Type B pancreatic cell (in vitro differentiated cells): Measurements from ENCODE around the gene BARHL2. TPM values are rescaled to one million over a fixed set of nuclear protein-coding genes. Genes with fewer than 3 reads are reported as not detected.
A peak's percentile ranks its signal among the peaks of the same experiment; 100 is the strongest.

ENCODE experiments used
- DNase-seq: peaks from one replicate; pipeline ENCODE4 v3.0.0; 2021; ENCODE audit warnings: mixed read lengths; ENCODE audit not compliant: unreplicated experiment; ENCODE audit errors: extremely low spot score
- H3K27ac Mint-ChIP-seq: 2 replicates; pipeline ENCODE4 v1.8.0; 2021; ENCODE audit warnings: mild to moderate bottlenecking, mixed read lengths
- H3K27me3 Mint-ChIP-seq: 2 replicates; pipeline ENCODE4 v1.8.0; 2021; ENCODE audit warnings: mixed read lengths
- H3K36me3 Mint-ChIP-seq: 2 replicates; pipeline ENCODE4 v1.8.0; 2021; ENCODE audit warnings: mixed read lengths
- H3K4me1 Mint-ChIP-seq: one replicate; pipeline ENCODE4 v1.8.0; 2021; ENCODE audit warnings: mixed read lengths; ENCODE audit not compliant: unreplicated experiment
- H3K4me3 Mint-ChIP-seq: 2 replicates; pipeline ENCODE4 v1.8.0; 2021; ENCODE audit warnings: mild to moderate bottlenecking, mixed read lengths
- H3K9me3 Mint-ChIP-seq: 2 replicates; pipeline ENCODE4 v1.8.0; 2021; ENCODE audit warnings: mixed read lengths
- long read RNA-seq: library from polyadenylated mRNA; unstranded; transcript quantifications from one replicate; pipeline ENCODE4 v2.0.0, GENCODE V29; 2020
- total RNA-seq: library from RNA; stranded (reverse); gene quantifications from 2 replicates; pipeline ENCODE4 v1.2.1, GENCODE V29; 2021; ENCODE audit warnings: low replicate concordance
- TF ChIP-seq, protein P1 (sequence below): fragments of 200-600 bp; sonication (generic); conservative IDR thresholded peaks from 2 replicates; pipeline ENCODE4 v1.5.0; 2021; ENCODE audit warnings: antibody characterized with exemption, mild to moderate bottlenecking

Gene BARHL2
- total RNA-seq: 14.8 TPM in 1 of 2 replicates, not detected in the other
- long read RNA-seq: 0 reads

DNA sequence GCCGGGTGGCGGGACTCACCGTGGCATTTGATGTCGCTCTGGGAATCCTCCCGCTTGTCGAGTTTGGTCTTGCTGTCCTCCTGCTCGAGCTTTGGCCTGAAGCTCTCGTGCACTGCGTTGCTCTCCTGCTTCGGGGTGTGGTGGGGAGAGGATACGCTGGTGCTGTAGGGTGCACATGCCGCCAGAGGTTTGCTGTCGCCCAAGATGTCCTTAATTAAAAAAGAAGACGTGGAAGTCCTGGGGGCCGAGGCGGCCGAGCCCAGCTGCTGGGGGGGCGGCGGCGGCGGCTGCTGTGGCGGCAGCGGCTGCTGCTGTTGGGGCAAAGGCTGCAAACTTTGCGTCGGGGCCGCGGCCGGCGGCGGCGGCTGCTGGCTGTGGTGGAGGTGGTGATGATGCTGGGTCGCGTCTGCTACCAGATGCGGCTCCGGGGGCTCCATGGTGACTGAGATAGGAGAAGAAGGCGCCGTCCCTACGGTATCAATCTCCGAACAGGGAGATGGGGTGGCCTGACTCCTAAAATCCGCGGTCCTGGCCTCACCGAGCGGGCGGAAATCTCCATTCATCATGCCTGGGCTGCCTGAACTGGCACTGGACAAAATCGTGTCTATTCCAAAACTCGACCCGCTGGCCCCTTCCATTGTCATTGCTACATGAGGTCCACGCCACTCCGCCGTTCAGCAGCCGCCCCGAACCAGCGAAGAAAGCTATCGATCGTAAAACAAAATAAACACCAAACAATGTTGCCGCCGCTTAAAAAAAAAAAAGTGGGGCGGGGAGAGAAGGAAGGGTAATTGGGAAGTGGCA is at the start of gene BARHL2:
Gene BARHL2, minus strand, starts transcription at position 751 of the 804 bp plus-strand sequence. Its CDS starts 107 bp downstream, at position 644.
- TF ChIP-seq, protein P1, sequence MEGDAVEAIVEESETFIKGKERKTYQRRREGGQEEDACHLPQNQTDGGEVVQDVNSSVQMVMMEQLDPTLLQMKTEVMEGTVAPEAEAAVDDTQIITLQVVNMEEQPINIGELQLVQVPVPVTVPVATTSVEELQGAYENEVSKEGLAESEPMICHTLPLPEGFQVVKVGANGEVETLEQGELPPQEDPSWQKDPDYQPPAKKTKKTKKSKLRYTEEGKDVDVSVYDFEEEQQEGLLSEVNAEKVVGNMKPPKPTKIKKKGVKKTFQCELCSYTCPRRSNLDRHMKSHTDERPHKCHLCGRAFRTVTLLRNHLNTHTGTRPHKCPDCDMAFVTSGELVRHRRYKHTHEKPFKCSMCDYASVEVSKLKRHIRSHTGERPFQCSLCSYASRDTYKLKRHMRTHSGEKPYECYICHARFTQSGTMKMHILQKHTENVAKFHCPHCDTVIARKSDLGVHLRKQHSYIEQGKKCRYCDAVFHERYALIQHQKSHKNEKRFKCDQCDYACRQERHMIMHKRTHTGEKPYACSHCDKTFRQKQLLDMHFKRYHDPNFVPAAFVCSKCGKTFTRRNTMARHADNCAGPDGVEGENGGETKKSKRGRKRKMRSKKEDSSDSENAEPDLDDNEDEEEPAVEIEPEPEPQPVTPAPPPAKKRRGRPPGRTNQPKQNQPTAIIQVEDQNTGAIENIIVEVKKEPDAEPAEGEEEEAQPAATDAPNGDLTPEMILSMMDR: no peak
- Mint-ChIP-seq H3K36me3 (peaks cover 7% of the 10 kb centered on the region), H3K4me1 (peaks cover 15% of the 10 kb centered on the region), H3K9me3 (peaks cover 4% of the 10 kb centered on the region), H3K27me3 (peaks cover 93% of the 10 kb centered on the region), H3K27ac (peak within 1 kb of the TSS; percentile 81), H3K4me3 (peak within 1 kb of the TSS; percentile 88)
- DNase-seq: no peak

DNA sequence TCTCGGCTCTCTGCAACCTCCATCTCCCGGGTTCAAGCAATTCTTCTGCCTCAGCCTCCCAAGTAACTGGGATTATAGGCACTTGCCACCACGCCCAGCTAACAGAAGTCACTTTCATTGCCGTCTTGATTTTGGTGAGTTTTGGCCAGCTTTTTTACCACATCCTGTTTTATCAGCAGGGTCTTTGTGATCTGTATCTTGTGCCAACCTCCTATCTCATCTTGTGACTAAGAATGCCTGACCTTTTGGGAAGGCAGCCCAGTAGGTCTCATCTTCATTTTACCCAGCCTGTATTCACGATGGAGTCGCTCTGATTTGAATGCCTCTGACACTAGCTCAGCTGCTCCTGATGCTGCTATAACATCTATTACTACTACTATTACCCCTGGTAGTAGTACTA is 46.8 kb upstream of the BARHL2 start:
- Mint-ChIP-seq H3K36me3 (no peaks in the 10 kb centered on the region), H3K9me3 (no peaks in the 10 kb centered on the region), H3K4me3 (no peak overlapping the region), H3K27me3 (peaks cover 55% of the 10 kb centered on the region), H3K27ac (no peak overlapping the region), H3K4me1 (peaks cover 6% of the 10 kb centered on the region)
- TF ChIP-seq, protein P1: no peak
- no peak for DNase-seq

DNA sequence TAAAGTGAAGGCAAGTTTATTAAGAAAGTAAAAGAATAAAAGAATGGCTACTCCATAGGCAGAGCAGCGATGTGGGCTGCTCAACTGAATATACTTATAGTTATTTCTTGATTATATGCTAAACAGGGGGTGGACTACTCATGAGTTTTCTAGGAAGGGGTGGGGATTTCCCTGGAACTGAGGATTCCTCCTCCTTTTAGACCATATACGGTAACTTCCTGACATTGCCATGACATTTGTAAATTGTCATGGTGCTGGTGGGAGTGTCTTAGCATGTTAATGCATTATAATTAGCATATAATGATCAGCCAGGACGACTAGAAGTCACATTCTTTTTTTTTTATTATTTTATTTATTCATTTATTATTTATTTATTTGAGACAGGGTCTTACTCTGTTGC is 46.4 kb upstream of the BARHL2 start:
- H3K36me3 Mint-ChIP-seq: no peaks in the 10 kb centered on the region
- H3K4me1 Mint-ChIP-seq: peaks cover 6% of the 10 kb centered on the region
- no peaks in the 10 kb centered on the region for H3K9me3 Mint-ChIP-seq
- DNase-seq: no peak
- H3K4me3 Mint-ChIP-seq: no peak overlapping the region
- no peak overlapping the region for H3K27ac Mint-ChIP-seq
- H3K27me3 Mint-ChIP-seq: peaks cover 53% of the 10 kb centered on the region
- TF ChIP-seq, protein P1: no peak

DNA sequence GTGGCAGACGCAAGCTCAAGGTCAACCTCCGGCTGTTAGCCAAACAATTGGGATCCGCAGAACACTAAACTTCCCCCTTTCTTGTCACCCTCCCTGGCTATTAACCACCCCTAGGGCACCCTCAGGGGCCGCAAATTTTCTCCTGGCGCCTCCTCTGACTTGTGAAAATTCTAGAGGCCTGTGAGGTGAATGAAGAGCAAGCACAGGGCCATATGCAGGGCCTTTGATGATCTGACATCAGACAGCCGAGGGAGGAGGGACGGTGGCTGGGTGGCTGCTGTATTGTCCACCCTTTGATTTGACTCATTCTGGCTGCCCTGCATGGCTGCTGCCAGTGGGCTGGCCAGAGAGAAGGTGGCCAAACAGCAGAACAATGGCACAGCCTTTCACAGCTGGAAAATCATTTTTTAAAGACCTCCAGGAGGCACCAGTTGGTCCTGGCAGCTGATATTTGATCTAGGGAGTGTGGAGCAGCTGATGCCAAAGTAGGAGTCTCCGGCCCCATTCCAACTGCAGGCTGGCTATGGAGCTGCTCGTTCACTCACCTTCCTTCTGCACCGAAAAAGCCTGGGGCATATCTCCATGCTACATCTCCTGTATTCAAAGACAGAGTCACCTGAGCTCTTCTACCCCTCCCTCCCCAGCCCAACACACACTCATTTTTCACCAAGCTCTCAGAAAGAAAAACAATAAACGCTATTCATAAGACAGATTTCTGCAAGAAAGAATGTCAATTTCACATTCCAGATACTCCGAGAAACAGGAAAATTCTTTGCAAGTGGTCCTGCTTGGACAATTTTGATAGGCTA is 44.9 kb upstream of the BARHL2 start:
- Mint-ChIP-seq H3K36me3 (no peaks in the 10 kb centered on the region), H3K4me3 (no peak overlapping the region), H3K9me3 (no peaks in the 10 kb centered on the region), H3K27me3 (peaks cover 48% of the 10 kb centered on the region), H3K4me1 (peaks cover 6% of the 10 kb centered on the region), H3K27ac (no peak overlapping the region)
- TF ChIP-seq, protein P1: no peak
- DNase-seq: no peak

DNA sequence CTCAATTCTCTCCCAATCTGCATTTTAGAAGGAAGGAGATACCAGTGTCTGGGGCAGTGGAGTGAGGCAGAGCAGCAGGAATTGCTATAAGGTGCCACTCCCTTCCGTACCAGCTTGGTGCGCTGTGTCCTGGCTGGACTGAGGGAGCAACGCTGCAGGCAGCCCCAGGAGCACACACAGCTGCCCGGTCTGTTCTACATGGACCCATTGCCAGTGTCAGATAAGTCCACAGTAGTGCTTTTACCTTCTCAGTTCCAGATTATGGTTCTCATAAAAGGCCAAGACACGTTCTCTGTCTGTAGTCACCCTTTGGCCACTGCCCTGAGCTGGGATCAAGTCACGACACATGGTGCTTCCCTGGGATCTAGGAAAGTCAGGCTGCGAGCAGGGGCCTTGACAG is 44.1 kb upstream of the BARHL2 start:
- H3K27me3 Mint-ChIP-seq: peaks cover 50% of the 10 kb centered on the region
- no peaks in the 10 kb centered on the region for H3K9me3 Mint-ChIP-seq
- no peak overlapping the region for H3K4me3 Mint-ChIP-seq
- no peaks in the 10 kb centered on the region for H3K36me3 Mint-ChIP-seq
- no peak for DNase-seq
- peaks cover 6% of the 10 kb centered on the region for H3K4me1 Mint-ChIP-seq
- H3K27ac Mint-ChIP-seq: no peak overlapping the region
- TF ChIP-seq, protein P1: no peak
